Mesenchymal stem cell (in vitro differentiated cells and primary cell): Measurements from ENCODE around the gene RBM45. TPM values are rescaled to one million over a fixed set of nuclear protein-coding genes. Genes with fewer than 3 reads are reported as not detected.

ENCODE experiments used
- DNase-seq: peaks from one replicate; pipeline ENCODE4 v3.0.0-alpha.2; 2013
- H2AFZ ChIP-seq: one replicate; pipeline ENCODE4 v1.6.1; 2013; ENCODE audit warnings: low read depth, mild to moderate bottlenecking, control low read depth, inconsistent platforms, low read length, moderate library complexity
- H2AK5ac ChIP-seq: 2 replicates; pipeline ENCODE4 v1.6.1; 2013; ENCODE audit warnings: low read length, moderate library complexity, mild to moderate bottlenecking, inconsistent platforms; ENCODE audit not compliant: severe bottlenecking
- H2BK120ac ChIP-seq: one replicate; pipeline ENCODE4 v1.6.1; 2013; ENCODE audit warnings: low read depth, mild to moderate bottlenecking, inconsistent platforms, low read length, moderate library complexity
- H2BK12ac ChIP-seq, 2 experiments: one replicate each; pipeline ENCODE4 v1.6.1; 2013; ENCODE audit warnings: inconsistent platforms in 2 of 2, low read length in 2 of 2, mild to moderate bottlenecking in 2 of 2, moderate library complexity in 2 of 2, control low read depth in 1 of 2
- H2BK15ac ChIP-seq: one replicate; pipeline ENCODE4 v1.6.1; 2013; ENCODE audit warnings: mild to moderate bottlenecking, low read depth, inconsistent platforms; ENCODE audit not compliant: poor library complexity, severe bottlenecking
- H2BK5ac ChIP-seq: 2 replicates; pipeline ENCODE4 v1.6.1; 2013; ENCODE audit warnings: low read depth, mild to moderate bottlenecking, low read length, control low read depth, inconsistent platforms; ENCODE audit not compliant: poor library complexity, severe bottlenecking
- H3K14ac ChIP-seq, 2 experiments: one replicate each; pipeline ENCODE4 v1.6.1; 2013; ENCODE audit warnings: inconsistent platforms in 2 of 2, low read length in 2 of 2, control low read depth in 1 of 2, mild to moderate bottlenecking in 1 of 2, moderate library complexity in 1 of 2
- H3K18ac ChIP-seq, 2 experiments: one replicate each; pipeline ENCODE4 v1.6.1; 2013; ENCODE audit warnings: inconsistent platforms in 2 of 2, low read length in 2 of 2, control low read depth in 1 of 2, low read depth in 1 of 2, mild to moderate bottlenecking in 1 of 2
- H3K23ac ChIP-seq, 2 experiments: one replicate each; pipeline ENCODE4 v1.6.1; 2013; ENCODE audit warnings: inconsistent platforms in 2 of 2, low read length in 2 of 2, mild to moderate bottlenecking in 2 of 2, moderate library complexity in 2 of 2, control low read depth in 1 of 2
- H3K27ac ChIP-seq: 2 replicates; pipeline ENCODE4 v1.5.1; 2013; ENCODE audit warnings: mild to moderate bottlenecking, moderate library complexity, low read length, control low read depth, inconsistent platforms; ENCODE audit not compliant: poor library complexity, severe bottlenecking
- H3K27me3 ChIP-seq, 2 experiments: 2 replicates each; pipeline versions ENCODE4 v1.6.1 to v1.7.0; 2013; ENCODE audit warnings: low read length in 2 of 2, mild to moderate bottlenecking in 2 of 2, moderate library complexity in 2 of 2, control low read depth in 1 of 2, inconsistent platforms in 1 of 2; ENCODE audit not compliant: control insufficient read depth in 1 of 2, insufficient read depth in 1 of 2
- H3K36me3 ChIP-seq, 2 experiments: 2 replicates each; pipeline versions ENCODE4 v1.6.1 to v1.7.0; 2013; ENCODE audit warnings: low read length in 2 of 2, control low read depth in 1 of 2, inconsistent platforms in 1 of 2, low read depth in 1 of 2, mild to moderate bottlenecking in 1 of 2; ENCODE audit not compliant: insufficient read depth in 2 of 2, control insufficient read depth in 1 of 2
- H3K4ac ChIP-seq, 2 experiments: one replicate each; pipeline ENCODE4 v1.6.1; 2013; ENCODE audit warnings: inconsistent platforms in 2 of 2, low read length in 2 of 2, mild to moderate bottlenecking in 2 of 2, moderate library complexity in 2 of 2, control low read depth in 1 of 2, low read depth in 1 of 2
- H3K4me1 ChIP-seq: 2 replicates; pipeline ENCODE4 v1.6.1; 2013; ENCODE audit warnings: low read depth, low read length, control low read depth; ENCODE audit not compliant: control insufficient read depth, insufficient read depth
- H3K4me2 ChIP-seq: 2 replicates; pipeline ENCODE4 v1.6.1; 2013; ENCODE audit warnings: low read length, mild to moderate bottlenecking, inconsistent platforms; ENCODE audit not compliant: poor library complexity, severe bottlenecking
- H3K4me3 ChIP-seq, 2 experiments: 2 replicates each; pipeline versions ENCODE4 v1.5.1 to v1.7.0; 2013; ENCODE audit warnings: low read length in 2 of 2, mild to moderate bottlenecking in 2 of 2, control low read depth in 1 of 2, low read depth in 1 of 2; ENCODE audit not compliant: insufficient read depth in 1 of 2
- H3K79me1 ChIP-seq: replicated peaks from 2 replicates; pipeline ENCODE4 v1.6.1; 2013; ENCODE audit warnings: mild to moderate bottlenecking, control low read depth, low read length, inconsistent platforms; ENCODE audit not compliant: poor library complexity, severe bottlenecking
- H3K9ac ChIP-seq: 2 replicates; pipeline ENCODE4 v1.7.0; 2013; ENCODE audit warnings: mild to moderate bottlenecking, low read length, moderate library complexity
- H3K9me3 ChIP-seq: 2 replicates; pipeline ENCODE4 v1.7.0; 2013; ENCODE audit warnings: mild to moderate bottlenecking, low read length; ENCODE audit not compliant: control insufficient read depth
- H4K8ac ChIP-seq: one replicate; pipeline ENCODE4 v1.6.1; 2013; ENCODE audit warnings: inconsistent platforms, mild to moderate bottlenecking, low read length, moderate library complexity
- H4K91ac ChIP-seq: one replicate; pipeline ENCODE4 v1.6.1; 2013; ENCODE audit warnings: mild to moderate bottlenecking, low read length, inconsistent platforms
- WGBS: methylation state at CpG from one replicate; pipeline ENCODE4 v1.1.7; 2013; ENCODE audit warnings: mixed read lengths; 5-methylcytosine and 5-hydroxymethylcytosine counted together
- polyA plus RNA-seq, 2 experiments: library from polyadenylated mRNA; stranded (reverse); fragments of 200-250 nt; gene quantifications; one replicate each; pipeline ENCODE4 v1.2.3, GENCODE V29; 2013

Gene RBM45
- 17.2 TPM for polyA plus RNA-seq (2013, experiment 1 of 2)
- polyA plus RNA-seq (2013, experiment 2 of 2) = 18.3 TPM

- Histone ChIP-seq H2BK5ac (no peak within 1 kb of the TSS), H2BK120ac (peak within 1 kb of the TSS; percentile 12), H3K9ac (peak within 1 kb of the TSS; percentile 91), H2AFZ (peak within 1 kb of the TSS; percentile 80), H3K79me1 (peaks cover 13% of the 10 kb centered on the region), H4K91ac (peak within 1 kb of the TSS; percentile 15), H3K4me3 (peak within 1 kb of the TSS; percentile 86 to 96), H3K23ac (peak within 1 kb of the TSS in 1 of 2 experiments; percentile 96), H4K8ac (peak within 1 kb of the TSS; percentile 66), H3K36me3 (peaks cover 0 to 15% of the 10 kb centered on the region in 2 experiments), H3K4me2 (peak within 1 kb of the TSS; percentile 80), H2BK15ac (no peak within 1 kb of the TSS), H3K27ac (peak within 1 kb of the TSS; percentile 50), H3K18ac (peak within 1 kb of the TSS; percentile 1 to 93), H2BK12ac (peak within 1 kb of the TSS in 1 of 2 experiments; percentile 32), H2AK5ac (no peak within 1 kb of the TSS), H3K4ac (peak within 1 kb of the TSS in 1 of 2 experiments; percentile 77), H3K9me3 (no peaks in the 10 kb centered on the region), H3K27me3 (no peaks in the 10 kb centered on the region), H3K14ac (peak within 1 kb of the TSS in 1 of 2 experiments; percentile 94), H3K4me1 (no peaks in the 10 kb centered on the region)
- 1% methylated on average over 60 of the region's 60 CpGs for WGBS
- DNase-seq = peak; percentile 93
Measured at GRCh38 chr2:178112202-178113152, at the start of gene RBM45. TSS of gene RBM45 (plus strand) at chr2:178112437. CDS start at chr2:178112547, 110 bp downstream.

GRCh38 chr2:178066324-178066723 lies 45.9 kb upstream of the RBM45 start:
- H2BK5ac ChIP-seq = no peak overlapping the region
- H4K91ac ChIP-seq = peak overlapping the region; percentile 30
- H3K14ac ChIP-seq = peak overlapping the region in 1 of 2 experiments; percentile 0
- peaks cover 3% of the 10 kb centered on the region for H3K4me1 ChIP-seq
- H2AFZ ChIP-seq = no peak overlapping the region
- H4K8ac ChIP-seq = no peak overlapping the region
- H3K9me3 ChIP-seq = no peaks in the 10 kb centered on the region
- no peak overlapping the region for H2AK5ac ChIP-seq
- no peak overlapping the region for H3K4ac ChIP-seq
- peaks cover 0 to 5% of the 10 kb centered on the region in 2 experiments for H3K27me3 ChIP-seq
- no peak overlapping the region for H3K23ac ChIP-seq
- no peak overlapping the region for H3K4me2 ChIP-seq
- H3K79me1 ChIP-seq = no peaks in the 10 kb centered on the region
- no peak overlapping the region for H3K4me3 ChIP-seq
- H3K18ac ChIP-seq = no peak overlapping the region
- no peak for DNase-seq
- H3K27ac ChIP-seq = no peak overlapping the region
- H3K36me3 ChIP-seq = no peaks in the 10 kb centered on the region
- H3K9ac ChIP-seq = no peak overlapping the region
- no peak overlapping the region for H2BK12ac ChIP-seq
- H2BK120ac ChIP-seq = no peak overlapping the region
- H2BK15ac ChIP-seq = no peak overlapping the region
- 95% methylated on average over 2 of the region's 3 CpGs for WGBS

GRCh38 chr2:178066890-178067669 lies 45.2 kb upstream of the RBM45 start:
- Histone ChIP-seq H3K4me3 (no peak overlapping the region), H3K4me1 (peaks cover 5% of the 10 kb centered on the region), H3K23ac (no peak overlapping the region), H2BK15ac (no peak overlapping the region), H3K4me2 (no peak overlapping the region), H3K27ac (no peak overlapping the region), H2AFZ (no peak overlapping the region), H3K4ac (no peak overlapping the region), H2BK12ac (no peak overlapping the region), H3K18ac (no peak overlapping the region), H4K8ac (no peak overlapping the region), H3K79me1 (no peaks in the 10 kb centered on the region), H3K27me3 (peaks cover 0 to 12% of the 10 kb centered on the region in 2 experiments), H3K9ac (no peak overlapping the region), H2AK5ac (no peak overlapping the region), H3K9me3 (no peaks in the 10 kb centered on the region), H4K91ac (no peak overlapping the region), H2BK120ac (no peak overlapping the region), H2BK5ac (no peak overlapping the region), H3K36me3 (no peaks in the 10 kb centered on the region), H3K14ac (no peak overlapping the region)
- 95% methylated on average over 1 of the region's 1 CpG for WGBS
- DNase-seq = no peak
